Right cardiac atrium (tissue), 5 donors: ENCODE measurements around the gene GTF3C5. TPM values are rescaled to one million over a fixed set of nuclear protein-coding genes. Genes with fewer than 3 reads are reported as not detected.

ENCODE experiments used
- ATAC-seq, 2 donors: fragments of 200-7000 bp; cut with Tn5 transposase; one replicate each; pipeline versions ENCODE4 v1.8.0 to v1.9.1; 2020; ENCODE audit warnings: moderate library complexity in 2 of 2, mild to moderate bottlenecking in 1 of 2
- DNase-seq, 3 donors: peaks; one replicate each; pipeline ENCODE4 v3.0.0-alpha.2; 2020
- H3K27ac ChIP-seq: one replicate; pipeline ENCODE4 v1.5.1; 2013; ENCODE audit warnings: mild to moderate bottlenecking, low read length, control low read depth, moderate library complexity
- H3K27me3 ChIP-seq: one replicate; pipeline ENCODE4 v1.6.1; 2013; ENCODE audit not compliant: control insufficient read depth, insufficient read depth
- H3K4me1 ChIP-seq: one replicate; pipeline ENCODE4 v1.6.1; 2013; ENCODE audit warnings: low read length; ENCODE audit not compliant: control insufficient read depth, insufficient read depth
- H3K4me3 ChIP-seq: one replicate; pipeline ENCODE4 v1.5.1; 2013; ENCODE audit warnings: low read length, control low read depth
- H3K9me3 ChIP-seq: one replicate; pipeline ENCODE4 v1.6.1; 2013; ENCODE audit warnings: low read length; ENCODE audit not compliant: control insufficient read depth
- WGBS: extraction: QIAGEN DNeasy Blood & Tissue Kit; methylation state at CpG from one replicate; pipeline ENCODE4 v1.1.7; 2013; 5-methylcytosine and 5-hydroxymethylcytosine counted together
- intact Hi-C, 4 donors: fragments of 100-400 bp; cut with DNase I; formaldehyde crosslinking; loops; one replicate each; pipeline versions ENCODE4 v1.11.0 to v1.14.0; 2022 to 2023
- polyA plus RNA-seq: library from polyadenylated mRNA; stranded (reverse); fragments of 200-250 nt; gene quantifications from one replicate; pipeline ENCODE4 v1.2.3, GENCODE V29; 2013
- total RNA-seq, 4 donors: library from RNA; stranded (reverse); fragmentation: NEBNext Ultra II Directional; extraction: Animal tissue kit (Norgen Biotek cat#: 25700); gene quantifications; one replicate each; pipeline ENCODE4 v1.2.1, GENCODE V29; 2021
- donor health status: healthy with polysubstance abuse.
- donor health status: DM: no; HTN: yes; CAD: no.
- donor health status: DM: no; HTN: no; CAD: no.
- donor health status: DM: no; HTN: yes; CAD: no; lungs with severe emphysema.
- donor health status: DM: yes; HTN: yes; CAD: no.

Gene GTF3C5
- total and polyA plus RNA-seq, 5 donors: 28.9 to 41.1 (median 33.0) TPM

DNA sequence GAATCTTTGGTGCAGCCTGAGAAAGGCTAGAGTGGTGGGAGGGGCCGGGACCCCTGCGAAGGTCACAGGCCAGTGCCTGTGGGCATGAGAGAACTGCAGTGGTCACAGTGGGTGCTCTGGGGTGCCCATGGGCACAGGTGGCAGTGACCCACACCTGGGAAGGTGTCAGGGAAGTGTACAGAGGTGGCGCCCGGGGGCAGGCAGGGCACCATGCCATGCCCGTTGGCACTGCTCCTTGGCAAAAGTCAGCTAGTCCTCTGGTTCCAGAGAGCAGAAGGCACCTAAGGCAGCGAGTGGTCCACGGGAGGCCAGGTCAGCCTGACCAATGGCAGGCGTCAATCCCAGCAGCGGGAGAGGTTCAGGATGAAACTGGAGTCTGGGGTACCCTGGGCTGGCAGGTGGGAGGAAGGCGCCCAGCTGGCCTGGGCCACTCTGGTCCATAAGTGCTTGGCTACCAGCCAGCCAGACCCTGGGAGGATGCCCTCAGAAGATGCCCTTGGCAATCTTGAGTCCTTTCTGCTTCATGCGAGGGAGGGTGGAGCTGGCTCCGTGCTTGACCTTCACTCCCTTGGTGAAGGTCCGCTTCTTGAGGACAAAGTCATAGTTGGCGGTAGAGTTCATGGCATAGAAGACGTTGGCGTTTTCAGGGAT is 67.4 kb downstream of the GTF3C5 start:
- Histone ChIP-seq H3K27me3 (no peaks in the 10 kb centered on the region), H3K27ac (no peak overlapping the region), H3K4me3 (no peak overlapping the region), H3K9me3 (no peaks in the 10 kb centered on the region), H3K4me1 (no peaks in the 10 kb centered on the region)
- DNase-seq (peak in 2 of 3 donors; percentile 42 to 55), ATAC-seq (no peak)
- 88% methylated on average over 16 of the region's 16 CpGs for WGBS
- intact Hi-C loops: no loop called here

DNA sequence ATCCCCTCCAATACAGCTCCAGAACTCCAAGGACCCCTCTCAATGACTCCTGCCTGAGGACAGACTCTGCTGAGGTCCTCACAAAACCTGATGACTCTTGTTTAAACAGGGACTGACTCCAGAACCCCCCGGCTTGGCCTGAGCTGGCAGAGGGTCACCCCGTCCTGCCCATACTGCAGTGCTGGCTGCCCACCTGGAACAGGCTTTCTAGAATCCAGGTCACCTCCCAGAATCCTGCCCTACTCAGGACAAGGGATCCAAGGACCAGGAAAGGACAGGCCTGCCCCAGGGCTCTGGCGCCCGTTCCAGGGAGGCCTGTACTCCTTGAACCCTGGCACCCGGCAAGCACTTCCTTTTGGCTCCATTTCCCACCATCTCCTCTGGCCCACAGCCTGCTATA is 68.1 kb downstream of the GTF3C5 start:
- 92% methylated on average over 5 of the region's 5 CpGs for WGBS
- ATAC-seq: no peak
- intact Hi-C loops: no loop called here
- Histone ChIP-seq H3K9me3 (no peaks in the 10 kb centered on the region), H3K27me3 (no peaks in the 10 kb centered on the region), H3K27ac (no peak overlapping the region), H3K4me1 (no peaks in the 10 kb centered on the region), H3K4me3 (no peak overlapping the region)
- no peak for DNase-seq

DNA sequence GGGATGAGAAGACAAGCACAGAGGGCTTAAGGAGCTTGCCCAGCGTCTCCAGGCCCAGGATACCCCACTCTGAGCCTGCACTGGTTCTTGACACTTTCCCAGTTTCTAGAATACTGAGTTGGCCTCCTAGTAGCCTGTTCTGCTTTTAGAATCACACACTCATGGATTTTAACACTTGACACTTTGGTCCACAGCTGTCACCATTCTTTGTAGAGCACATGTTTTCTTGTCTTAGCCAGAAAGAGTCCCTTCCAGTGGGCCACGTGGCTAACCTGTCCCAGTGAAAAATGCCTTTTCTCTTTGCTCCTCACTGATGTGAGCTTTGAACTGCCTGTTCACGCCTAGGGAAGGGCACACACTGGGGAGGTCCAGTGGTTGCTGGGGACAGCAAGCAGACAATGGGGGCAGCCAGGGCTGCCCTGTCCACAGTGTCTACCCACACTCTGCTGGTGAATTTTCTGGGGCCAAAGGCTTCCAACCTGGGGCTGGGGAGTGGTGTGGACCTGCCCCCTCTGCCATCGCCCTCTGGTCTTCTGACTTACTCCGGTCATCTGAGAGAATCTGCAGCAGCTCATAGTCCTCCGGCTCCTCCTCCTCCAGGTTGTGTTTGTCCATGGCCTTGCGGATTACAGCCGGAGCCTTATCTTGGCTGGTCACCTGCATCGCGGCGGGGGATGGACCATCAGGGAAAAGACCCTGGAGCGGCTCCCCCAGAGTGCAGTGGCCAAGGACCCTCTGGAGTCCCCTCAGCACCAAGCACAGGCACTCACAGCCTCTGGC is 69.1 kb downstream of the GTF3C5 start:
- Histone ChIP-seq H3K27ac (no peak overlapping the region), H3K27me3 (no peaks in the 10 kb centered on the region), H3K4me1 (no peaks in the 10 kb centered on the region), H3K9me3 (no peaks in the 10 kb centered on the region), H3K4me3 (no peak overlapping the region)
- intact Hi-C loops: no loop called here
- WGBS: 90% methylated on average over 12 of the region's 12 CpGs
- ATAC-seq (no peak), DNase-seq (no peak)

GRCh38 chr9:133100506-133101355 is 69.9 kb downstream of the GTF3C5 start:
- H3K4me1 ChIP-seq: no peaks in the 10 kb centered on the region
- H3K4me3 ChIP-seq: no peak overlapping the region
- H3K9me3 ChIP-seq: no peaks in the 10 kb centered on the region
- WGBS: 87% methylated on average over 13 of the region's 13 CpGs
- DNase-seq (no peak), ATAC-seq (no peak)
- intact Hi-C loops: no loop called here
- H3K27me3 ChIP-seq: no peaks in the 10 kb centered on the region
- H3K27ac ChIP-seq: no peak overlapping the region

DNA sequence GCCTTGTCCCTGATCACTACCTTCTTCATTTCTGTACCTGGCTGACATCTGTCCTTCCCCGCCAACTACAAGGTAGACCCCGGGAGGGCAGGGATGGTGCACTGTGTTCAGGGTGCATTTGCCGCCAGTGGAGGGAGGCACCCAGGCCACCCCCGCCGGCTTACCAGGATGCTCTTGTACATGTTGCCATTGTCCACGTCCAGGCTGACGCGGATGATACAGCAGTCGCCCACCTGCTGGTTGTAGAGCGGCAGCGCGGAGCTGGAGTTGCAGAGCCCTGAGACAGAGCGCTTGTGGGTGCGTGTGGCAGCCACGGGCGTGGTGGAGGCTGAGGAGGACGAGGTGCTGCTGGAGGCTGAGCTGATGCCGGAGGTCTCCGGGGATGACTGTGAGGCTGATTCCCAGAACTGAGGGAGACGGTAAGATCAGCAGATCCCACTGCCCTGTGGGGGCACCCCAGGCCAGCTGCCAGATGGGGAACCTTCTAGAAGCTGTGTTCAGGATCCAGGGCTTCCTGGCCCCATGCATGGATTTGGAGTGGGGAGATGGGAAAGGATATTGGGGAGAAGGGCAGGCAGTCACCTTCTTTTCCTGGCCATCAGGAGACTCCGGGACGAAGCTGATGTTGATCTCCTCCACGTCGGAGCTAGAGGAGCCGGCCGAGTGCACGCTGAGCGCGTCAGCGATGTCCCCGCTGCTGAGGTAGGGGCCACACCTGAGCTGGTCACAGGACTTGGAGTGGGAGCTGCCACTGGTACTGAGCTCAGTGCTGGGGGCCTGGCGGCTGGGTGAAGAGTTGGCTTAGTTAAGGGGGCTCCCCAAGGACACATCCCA is 70.8 kb downstream of the GTF3C5 start:
- no peak overlapping the region for H3K27ac ChIP-seq
- intact Hi-C loops: loop anchor here in 3 of 4 donors (2.0 kb wide), 1 partner anchor 45 kb away; no protein-coding TSS in a partner anchor
- no peaks in the 10 kb centered on the region for H3K27me3 ChIP-seq
- H3K9me3 ChIP-seq: no peaks in the 10 kb centered on the region
- no peak for ATAC-seq
- 96% methylated on average over 32 of the region's 32 CpGs for WGBS
- DNase-seq: peak in 1 of 3 donors; percentile 45
- H3K4me3 ChIP-seq: no peak overlapping the region
- H3K4me1 ChIP-seq: no peaks in the 10 kb centered on the region

GRCh38 chr9:133102190-133103021 is 71.6 kb downstream of the GTF3C5 start:
- ATAC-seq: no peak
- H3K27ac ChIP-seq: no peak overlapping the region
- H3K4me1 ChIP-seq: no peaks in the 10 kb centered on the region
- intact Hi-C loops: loop anchor here (1.0 to 2.0 kb wide), 2 partner anchors 42 to 44 kb away; no protein-coding TSS in a partner anchor
- H3K9me3 ChIP-seq: no peaks in the 10 kb centered on the region
- 94% methylated on average over 21 of the region's 21 CpGs for WGBS
- no peaks in the 10 kb centered on the region for H3K27me3 ChIP-seq
- H3K4me3 ChIP-seq: no peak overlapping the region
- peak in 1 of 3 donors; percentile 55 for DNase-seq

DNA sequence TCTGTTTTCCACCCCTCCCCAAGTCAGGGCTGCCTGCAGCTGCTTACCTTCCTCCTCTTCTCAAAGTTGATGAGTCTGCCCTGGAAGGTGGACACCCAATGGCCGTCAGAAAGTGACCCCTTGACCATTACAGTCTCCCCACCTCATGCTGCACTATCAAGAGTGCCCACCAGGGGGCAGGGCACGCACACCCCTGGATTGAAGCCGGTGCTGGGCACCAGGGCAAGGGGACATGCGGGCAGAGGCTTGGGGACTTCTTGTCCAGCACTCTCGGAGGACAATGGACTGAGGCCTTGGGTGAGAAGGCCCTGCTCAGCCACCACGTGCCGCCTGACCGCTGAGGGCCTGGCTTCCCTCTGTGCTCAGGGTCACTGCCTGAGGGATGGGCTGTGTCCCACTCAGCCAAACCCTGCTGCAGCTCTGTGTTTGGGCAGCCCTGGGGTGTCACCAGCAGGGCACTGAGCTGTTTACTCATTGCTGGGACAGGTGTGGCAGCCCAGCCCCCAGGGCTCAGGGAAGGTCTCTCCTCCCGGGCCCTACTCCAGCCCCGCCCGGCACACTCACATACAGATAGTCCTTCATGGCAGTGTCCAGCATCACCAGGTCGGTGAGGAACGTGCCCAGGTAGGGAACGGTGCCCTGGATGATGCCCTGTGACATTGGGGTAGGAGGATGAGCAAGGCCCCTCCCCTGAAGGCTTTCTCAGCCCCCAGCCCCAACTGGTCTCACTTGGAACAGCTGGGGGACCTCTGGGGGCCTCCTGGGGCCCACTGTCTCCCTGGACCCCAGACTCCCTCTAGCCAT is 72.6 kb downstream of the GTF3C5 start:
- H3K4me3 ChIP-seq: no peak overlapping the region
- 48% methylated on average over 14 of the region's 14 CpGs for WGBS
- no peaks in the 10 kb centered on the region for H3K27me3 ChIP-seq
- no peaks in the 10 kb centered on the region for H3K9me3 ChIP-seq
- peak; percentile 53 to 72 for ATAC-seq
- no peak overlapping the region for H3K27ac ChIP-seq
- intact Hi-C loops: loop anchor here (1.0 to 2.0 kb wide), 2 partner anchors 41 to 43 kb away; no protein-coding TSS in a partner anchor
- H3K4me1 ChIP-seq: no peaks in the 10 kb centered on the region
- DNase-seq: peak; percentile 66 to 89 (median 87)

GRCh38 chr9:133103987-133104505 is 73.2 kb downstream of the GTF3C5 start:
- Histone ChIP-seq H3K4me1 (no peaks in the 10 kb centered on the region), H3K27me3 (no peaks in the 10 kb centered on the region), H3K4me3 (no peak overlapping the region), H3K9me3 (no peaks in the 10 kb centered on the region), H3K27ac (no peak overlapping the region)
- intact Hi-C loops: loop anchor here (1.0 to 2.0 kb wide), 2 partner anchors 40 to 43 kb away; no protein-coding TSS in a partner anchor
- ATAC-seq: no peak
- 85% methylated on average over 12 of the region's 12 CpGs for WGBS
- DNase-seq: peak in 1 of 3 donors; percentile 45
